WI38 (cell line): ENCODE data around the gene MAPT.

Experiments
- H3K4me3 ChIP-seq: 2 replicates; pipeline ENCODE4 v1.5.1; 2011; ENCODE audit warnings: low read depth, mild to moderate bottlenecking, control low read depth, low read length
- CTCF ChIP-seq: IDR thresholded peaks from 2 replicates; pipeline ENCODE4 v1.5.1; 2012; ENCODE audit warnings: low read depth, mild to moderate bottlenecking, control low read depth, low read length

MAPT gene

GRCh38 chr17:46074540-46074939 is 180.2 kb downstream of the MAPT start:
- TF ChIP-seq CTCF: no peak
- no peak overlapping the region for H3K4me3 ChIP-seq
